ENCODE measurements around the gene POLH. TPM values are rescaled to one million over a fixed set of nuclear protein-coding genes. Genes with fewer than 3 reads are reported as not detected.
A peak's percentile ranks its signal among the peaks of the same experiment; 100 is the strongest.

Gene POLH
- total RNA-seq, 1 experiment from 2014 or later = 8.3 TPM

DNA sequence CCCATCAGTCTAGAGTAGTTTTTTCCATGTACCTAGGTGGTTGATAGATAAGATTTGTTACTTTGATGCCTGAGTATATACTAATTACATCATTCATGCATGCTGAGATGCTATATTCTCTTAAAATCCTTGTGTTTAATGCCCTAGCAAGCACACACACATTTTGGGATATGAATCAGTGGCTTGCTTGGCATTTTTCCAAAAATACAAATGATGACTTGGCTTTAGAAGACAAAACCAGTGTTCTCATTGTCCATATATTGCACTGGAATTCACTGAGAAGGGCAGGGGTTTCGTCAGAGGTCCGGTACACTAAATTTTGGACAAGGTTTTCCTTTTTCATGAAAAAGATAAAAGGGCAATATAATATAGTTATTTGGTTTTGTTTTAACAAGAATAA is 28.2 kb downstream of the POLH start:
- DNase-seq (ENCODE audit: extremely low read depth, low read depth) = no peak

DNA sequence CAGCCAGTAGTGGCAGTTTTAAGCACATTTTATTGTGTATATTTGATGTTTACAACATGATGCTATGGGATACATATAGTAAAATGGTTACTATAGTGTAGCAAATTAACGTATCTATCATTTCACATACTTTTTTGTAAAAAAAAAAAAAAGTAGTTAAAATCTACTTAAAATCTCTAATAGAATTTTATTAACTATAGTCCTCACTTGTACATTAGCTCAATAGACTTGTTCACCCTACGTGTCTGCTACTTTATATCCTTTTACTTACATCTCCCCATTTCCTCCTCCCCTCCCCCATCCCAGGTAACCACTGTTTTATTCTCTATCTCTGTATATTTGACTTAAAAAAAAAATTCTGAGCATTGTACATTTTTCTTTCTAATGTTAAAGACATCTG is 30.0 kb downstream of the POLH start:
- DNase-seq (ENCODE audit: extremely low read depth, low read depth) = no peak

DNA sequence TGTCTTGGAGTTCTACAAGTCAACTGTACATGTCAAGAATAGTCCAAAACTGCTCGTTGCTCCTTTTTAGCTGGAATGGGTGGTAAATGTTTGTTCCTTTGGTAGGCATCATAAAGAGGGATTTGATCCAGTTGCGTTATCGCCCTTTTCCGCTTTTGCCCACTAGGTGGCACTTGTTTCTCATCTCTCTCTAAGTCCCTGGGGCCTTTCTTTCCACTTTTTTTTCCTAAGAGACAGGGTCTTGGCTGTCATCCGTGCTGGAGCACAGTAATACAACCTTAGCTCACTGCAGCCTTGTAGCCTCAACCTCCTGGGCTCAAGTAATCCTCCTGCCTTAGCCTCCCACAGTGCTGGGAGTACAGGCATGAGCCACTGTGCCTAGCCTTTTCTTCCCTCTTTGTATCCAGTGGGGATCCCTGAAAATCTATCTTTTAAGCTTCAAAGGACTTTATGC is 32.4 kb downstream of the POLH start:
- DNase-seq (ENCODE audit: extremely low read depth, low read depth) = peak; percentile 60

DNA sequence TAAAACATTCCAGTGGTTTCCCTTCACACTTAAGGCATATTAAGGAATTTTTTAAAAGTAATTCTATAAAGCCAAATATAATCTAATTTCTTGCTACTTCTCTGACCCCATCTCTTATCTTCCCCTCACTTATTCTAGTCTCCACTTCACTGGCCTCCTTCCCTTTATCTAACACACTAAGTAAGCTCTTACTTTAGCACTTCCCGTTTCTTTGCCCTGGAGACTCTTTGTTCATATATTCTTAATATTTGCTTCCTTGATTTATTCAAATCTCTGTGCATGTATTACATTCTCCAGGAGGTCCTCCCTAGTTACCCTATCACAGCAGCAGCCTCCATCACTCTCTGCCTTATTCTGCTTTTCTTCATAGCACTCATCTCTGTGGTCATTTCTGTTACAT is 32.8 kb downstream of the POLH start:
- no peak for DNase-seq (ENCODE audit: extremely low read depth, low read depth)

DNA sequence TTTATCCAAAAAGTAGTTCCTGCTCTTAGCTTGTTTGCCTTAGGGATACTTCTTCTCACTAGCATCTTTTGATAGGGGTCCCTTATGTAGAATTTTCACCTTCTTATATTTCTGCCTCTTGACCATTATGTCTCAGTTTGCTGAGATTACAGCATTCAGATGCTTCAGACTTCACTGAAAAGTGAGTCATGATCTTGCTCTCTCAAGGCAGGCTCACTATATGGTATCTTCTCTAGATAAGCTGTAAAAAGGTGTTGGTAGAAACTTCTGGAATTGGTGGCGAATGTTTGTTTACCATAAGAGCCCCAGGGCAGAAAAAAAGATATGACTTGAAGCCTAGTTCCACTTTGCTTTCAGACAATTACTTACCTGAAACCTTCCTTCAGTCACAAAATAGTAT is 33.4 kb downstream of the POLH start:
- no peak for DNase-seq (ENCODE audit: extremely low read depth, low read depth)

DNA sequence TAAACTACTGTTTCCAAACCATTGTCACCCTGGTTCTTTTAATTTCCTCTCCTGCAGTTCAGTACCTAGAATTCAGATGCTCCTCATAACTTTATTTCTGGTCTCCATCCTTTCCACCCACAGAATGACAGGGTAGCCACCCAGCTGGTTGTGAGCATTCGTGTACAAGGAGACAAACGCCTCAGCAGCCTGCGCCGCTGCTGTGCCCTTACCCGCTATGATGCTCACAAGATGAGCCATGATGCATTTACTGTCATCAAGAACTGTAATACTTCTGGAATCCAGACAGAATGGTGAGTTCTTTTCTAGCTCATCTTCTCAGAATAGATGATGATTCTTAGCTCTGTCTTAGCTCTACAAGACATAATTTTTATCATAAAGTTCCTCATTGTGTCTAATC is 34.4 kb downstream of the POLH start:
- no peak for DNase-seq (ENCODE audit: extremely low read depth, low read depth)

DNA sequence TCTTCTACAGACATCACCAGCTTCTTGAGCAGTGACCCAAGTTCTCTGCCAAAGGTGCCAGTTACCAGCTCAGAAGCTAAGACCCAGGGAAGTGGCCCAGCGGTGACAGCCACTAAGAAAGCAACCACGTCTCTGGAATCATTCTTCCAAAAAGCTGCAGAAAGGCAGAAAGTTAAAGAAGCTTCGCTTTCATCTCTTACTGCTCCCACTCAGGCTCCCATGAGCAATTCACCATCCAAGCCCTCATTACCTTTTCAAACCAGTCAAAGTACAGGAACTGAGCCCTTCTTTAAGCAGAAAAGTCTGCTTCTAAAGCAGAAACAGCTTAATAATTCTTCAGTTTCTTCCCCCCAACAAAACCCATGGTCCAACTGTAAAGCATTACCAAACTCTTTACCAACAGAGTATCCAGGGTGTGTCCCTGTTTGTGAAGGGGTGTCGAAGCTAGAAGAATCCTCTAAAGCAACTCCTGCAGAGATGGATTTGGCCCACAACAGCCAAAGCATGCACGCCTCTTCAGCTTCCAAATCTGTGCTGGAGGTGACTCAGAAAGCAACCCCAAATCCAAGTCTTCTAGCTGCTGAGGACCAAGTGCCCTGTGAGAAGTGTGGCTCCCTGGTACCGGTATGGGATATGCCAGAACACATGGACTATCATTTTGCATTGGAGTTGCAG is 37.9 kb downstream of the POLH start:
- DNase-seq (ENCODE audit: extremely low read depth, low read depth) = no peak

DNA sequence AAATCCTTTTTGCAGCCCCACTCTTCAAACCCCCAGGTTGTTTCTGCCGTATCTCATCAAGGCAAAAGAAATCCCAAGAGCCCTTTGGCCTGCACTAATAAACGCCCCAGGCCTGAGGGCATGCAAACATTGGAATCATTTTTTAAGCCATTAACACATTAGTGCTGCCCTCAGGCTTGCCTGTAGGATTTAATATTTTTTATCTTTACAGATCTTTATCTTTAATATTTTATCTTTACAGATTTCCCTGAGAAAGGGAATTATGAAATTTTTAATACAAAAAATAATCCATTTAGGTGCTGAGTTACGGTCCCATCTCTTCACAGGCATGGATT is 38.4 kb downstream of the POLH start:
- DNase-seq (ENCODE audit: extremely low read depth, low read depth) = no peak

DNA sequence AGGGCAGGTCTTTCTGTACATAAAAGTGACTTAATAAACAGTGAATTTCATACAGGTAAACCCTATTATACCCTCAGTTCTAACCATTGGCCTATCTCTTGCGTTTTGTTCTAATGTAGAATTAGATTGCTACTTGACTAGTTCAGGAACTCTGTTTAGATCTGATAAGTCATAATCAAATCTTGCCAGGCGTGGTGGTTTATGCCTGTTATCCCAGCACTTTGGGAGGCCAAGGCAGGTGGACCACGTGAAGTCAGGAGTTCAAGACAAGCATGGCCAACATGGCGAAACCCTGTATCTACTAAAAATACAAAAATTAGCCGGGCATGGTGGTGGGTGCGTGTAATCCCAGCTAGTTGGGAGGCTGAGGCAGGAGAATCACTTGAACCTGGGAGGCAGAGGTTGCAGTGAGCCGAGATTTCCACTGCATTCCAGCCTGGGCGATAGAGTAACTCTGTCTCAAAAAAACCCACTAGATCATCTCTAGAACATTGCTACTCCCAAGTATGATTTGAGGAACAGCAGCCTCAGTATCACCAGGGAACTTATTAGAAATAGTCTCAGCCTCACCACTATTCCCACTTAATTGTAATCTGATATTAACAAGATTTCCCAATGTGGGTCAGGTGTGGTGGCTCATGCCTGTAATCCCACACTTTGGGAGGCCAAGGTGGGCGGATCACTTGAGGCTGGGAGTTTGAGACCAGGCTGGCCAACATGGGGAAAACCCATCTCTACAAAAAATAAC is 40.9 kb downstream of the POLH start:
- no peak for DNase-seq (ENCODE audit: extremely low read depth, low read depth)

DNA sequence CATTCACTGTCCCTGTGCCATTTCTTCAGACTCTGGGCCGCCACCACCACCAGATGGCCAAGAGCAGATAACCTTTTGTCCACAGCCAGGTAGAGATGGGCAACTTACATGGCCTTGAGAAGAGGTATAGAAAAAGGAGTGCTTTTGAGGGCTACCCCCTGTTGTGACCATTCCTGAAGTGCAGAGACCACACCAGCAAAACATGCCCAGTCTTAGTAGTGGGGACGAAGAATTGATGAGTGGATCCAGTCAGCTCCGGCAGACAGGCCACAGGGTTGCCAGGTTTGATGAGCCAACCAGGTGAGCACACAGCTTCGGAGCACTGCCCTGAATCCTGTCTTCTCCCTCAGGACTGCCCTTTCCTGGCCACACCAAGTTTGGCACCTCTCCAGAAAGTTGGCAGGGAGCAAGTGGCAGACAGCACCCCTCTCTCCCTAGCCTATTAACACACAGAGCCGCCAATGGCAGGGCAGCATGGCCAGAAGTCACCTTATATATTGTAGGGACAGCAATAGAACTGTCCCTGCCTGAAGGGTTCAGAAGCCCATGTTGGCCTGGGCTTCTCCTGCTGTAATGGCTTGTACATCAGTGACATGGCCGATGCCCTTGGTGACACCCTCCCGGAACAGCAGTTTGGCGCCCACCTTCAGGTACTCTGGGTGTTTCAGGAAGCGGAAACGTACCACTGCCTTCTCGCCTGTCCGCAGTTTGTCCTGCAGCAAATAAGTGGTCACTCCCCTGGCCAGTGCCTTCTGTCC is 45.3 kb downstream of the POLH start:
- no peak for DNase-seq (ENCODE audit: extremely low read depth, low read depth)

DNA sequence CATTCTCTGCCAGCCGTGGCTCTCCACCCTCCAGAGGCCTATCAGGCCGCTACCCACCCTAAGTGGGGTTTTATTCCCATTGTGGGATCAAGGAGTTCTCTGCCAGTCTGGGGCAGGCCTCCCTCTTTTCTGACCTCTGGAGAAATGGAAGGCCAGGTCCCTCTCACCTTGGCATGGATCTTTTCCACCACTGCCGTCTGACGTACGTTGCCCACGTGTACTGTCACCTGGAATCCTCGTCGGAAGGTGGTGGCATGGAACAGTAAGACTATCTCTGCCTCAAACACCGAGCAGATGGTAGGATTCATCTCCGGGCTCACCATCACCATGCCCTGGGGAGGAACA is 45.8 kb downstream of the POLH start:
- no peak for DNase-seq (ENCODE audit: extremely low read depth, low read depth)

DNA sequence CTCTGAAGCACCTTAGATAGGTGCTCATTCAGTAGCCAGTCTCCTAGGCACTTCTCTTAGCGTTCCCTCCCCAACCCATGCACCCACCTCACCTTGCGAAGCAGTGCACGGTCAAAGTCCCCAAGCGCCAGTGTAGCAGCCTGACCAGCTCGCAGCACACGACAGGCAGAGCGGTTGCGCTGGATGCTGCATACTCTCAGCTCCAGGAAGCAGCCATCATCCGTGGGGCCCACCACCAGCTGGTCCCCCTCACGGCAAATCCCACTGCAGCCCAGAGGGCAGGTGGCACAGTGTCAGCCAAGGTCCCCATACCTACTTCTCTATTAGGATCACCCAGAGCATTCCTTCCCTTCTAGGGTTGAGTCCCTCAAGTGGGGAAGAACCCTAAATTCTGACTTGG is 46.6 kb downstream of the POLH start:
- DNase-seq (ENCODE audit: extremely low read depth, low read depth) = no peak

DNA sequence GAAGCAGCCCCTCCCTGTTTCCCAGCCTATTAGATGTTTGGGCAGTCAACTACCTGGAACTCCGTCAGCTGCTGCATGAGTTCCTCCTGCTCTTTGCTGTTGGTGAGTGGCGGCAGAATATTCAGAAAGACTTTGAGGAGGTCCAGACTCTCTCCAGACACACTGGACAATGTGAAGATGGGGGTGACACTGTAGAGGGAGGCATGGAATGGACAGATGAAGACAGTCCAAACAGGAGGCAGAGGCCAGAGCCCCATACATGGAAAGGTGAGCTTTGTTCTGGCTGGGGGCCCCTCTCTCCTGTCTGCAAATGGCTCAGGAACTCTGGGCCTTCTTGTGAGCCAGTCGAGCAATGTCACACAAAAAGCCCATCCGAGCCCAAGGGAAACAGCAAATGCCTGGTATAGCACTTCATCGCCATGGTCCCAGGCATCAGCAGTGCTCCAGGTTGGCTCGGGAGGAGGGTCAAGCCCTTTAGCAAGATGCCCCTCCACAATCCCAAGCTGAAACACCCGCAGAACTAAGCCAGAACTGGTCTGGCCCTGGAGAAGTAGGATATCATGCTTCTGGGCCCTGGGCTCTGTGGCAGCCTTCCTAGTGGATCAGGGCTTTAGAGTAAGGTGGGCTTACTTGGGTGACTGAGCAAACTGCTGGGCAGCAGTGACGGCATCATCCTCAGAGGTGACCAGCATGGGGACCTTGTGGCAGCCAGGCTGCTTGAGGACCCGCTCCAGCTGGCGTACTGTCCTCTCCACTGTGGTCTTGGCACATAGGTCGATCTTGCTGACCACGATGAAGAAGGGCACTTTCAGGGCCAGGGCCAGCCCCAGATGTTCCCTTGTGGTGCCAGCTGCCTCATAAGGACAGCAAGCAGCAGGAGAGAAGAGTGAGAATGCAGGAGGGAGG is 48.1 kb downstream of the POLH start:
- DNase-seq (ENCODE audit: extremely low read depth, low read depth) = no peak

DNA sequence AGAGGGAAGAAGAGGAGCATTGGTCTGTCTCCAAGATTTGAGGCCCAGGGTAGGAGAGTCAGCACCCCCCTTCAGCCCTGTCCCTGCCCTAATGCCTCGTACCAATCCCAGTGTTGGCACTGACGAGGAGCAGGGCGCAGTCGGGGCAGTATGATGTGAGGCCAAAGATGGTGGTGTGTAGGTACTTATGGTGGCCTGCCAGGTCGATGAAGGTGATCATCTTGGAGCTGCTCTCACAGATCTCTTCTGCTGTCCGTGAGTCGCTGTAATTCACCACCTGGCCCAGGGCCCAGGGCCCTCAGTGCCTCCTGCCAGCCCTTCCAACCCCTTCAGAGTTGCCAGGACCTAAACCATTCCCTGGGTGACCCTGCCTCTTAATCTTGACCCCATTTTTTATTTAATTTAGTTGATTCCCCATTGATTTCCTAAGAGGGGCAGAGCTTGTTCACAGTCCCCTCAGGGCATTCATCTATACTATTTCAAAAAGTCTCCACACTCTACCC is 48.9 kb downstream of the POLH start:
- DNase-seq (ENCODE audit: extremely low read depth, low read depth) = no peak

DNA sequence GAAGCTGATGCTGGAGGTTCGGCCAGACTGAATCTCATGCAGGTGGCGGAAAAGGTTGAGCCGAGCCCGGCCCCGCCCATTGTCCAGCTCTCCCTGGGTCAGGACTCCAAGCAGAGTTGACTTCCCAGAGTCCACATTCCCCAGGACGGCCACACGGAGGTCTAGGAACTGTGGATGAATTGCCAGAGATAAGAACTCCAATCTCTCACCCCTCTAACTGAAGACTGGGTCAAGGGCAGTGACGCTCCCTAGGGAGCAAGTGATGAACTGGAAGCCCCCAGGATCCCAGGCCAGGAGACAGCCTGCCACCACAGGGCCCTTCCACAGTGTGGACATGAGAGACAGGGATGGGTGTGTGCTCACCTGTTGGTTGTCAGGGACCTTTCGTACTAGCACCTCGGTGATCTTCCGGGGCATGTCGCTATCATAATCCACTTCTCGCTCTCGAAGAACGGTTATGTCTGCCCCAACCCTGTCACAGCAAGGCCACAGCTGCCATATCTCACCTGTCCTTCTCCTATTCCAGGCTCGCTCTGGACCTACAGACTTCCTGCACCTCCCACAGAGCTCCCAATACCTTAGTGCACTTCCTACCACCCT is 49.5 kb downstream of the POLH start:
- DNase-seq (ENCODE audit: extremely low read depth, low read depth) = no peak

DNA sequence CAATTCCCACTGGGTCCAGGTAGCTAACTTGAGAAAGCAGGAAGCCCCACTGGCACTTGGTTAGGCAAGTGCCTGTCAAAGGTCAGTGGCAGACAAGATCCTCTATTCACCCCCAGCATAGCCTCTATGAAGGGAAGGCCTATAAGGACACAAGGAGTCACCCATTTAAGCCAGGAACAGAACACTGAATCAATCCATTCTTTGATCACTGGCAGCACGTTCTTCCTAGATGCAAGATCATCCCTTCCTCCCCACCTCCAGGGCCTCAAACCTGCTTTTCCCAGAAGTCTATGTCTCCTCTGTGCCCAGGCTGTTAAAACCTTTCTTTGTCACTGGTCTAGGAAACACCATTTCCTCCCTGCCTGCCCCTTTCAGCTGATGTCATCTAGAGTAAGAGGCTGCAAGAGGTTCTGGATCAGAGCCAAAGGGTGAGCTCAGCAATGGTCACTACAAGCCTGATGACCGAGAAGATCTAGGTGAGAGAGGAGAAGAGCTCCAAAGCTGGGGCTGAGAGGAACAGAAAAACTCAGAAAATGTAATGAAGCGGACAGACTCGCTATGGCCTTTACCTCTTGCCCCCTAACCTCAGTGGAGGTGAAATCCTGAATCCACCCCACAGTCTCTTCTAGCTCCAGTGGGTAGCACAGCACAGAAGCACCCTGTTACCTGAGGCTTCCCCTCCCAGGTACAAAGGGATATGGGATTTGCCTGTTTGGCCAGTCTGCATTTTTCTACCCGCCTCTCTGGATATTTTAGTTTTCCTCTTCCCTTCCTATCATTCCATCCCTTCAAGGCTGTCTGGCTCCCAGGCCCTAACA is 51.2 kb downstream of the POLH start:
- DNase-seq (ENCODE audit: extremely low read depth, low read depth) = peak; percentile 95

DNA sequence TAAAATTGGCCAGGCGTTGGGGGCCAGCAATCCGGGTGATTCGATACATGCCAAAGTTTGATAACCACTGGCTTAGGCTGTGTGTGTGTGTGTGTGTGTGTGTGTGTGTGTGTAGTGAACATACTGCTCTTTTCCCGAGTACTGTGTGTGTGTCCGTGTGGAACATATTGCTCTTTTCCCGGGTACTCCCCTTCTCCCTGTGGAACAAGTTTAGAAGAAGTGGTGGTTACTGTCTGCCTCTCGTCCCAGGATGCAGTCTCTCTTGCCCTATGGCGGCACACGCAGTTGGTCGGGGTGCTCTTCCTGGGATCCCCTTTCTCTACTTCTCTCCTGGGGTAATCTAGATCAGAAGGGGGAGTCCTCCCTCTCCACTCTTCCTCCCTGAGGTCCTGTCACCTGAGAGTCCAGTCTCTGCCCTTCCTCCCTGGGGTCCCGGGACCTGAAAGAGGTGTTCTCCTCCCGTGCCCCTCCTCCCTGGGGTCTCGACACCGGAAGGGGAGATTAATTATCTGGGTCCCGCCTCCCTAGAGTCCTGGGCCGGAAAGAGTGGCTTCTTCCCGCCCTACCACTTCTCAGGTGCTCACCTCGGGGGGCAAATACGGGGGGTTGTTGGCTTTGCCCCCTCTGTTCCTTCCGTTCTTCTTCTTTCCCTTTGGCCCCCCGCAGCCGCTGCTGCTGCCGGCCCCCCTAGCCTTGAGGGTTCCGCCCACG is 52.6 kb downstream of the POLH start:
- DNase-seq (ENCODE audit: extremely low read depth, low read depth) = no peak

DNA sequence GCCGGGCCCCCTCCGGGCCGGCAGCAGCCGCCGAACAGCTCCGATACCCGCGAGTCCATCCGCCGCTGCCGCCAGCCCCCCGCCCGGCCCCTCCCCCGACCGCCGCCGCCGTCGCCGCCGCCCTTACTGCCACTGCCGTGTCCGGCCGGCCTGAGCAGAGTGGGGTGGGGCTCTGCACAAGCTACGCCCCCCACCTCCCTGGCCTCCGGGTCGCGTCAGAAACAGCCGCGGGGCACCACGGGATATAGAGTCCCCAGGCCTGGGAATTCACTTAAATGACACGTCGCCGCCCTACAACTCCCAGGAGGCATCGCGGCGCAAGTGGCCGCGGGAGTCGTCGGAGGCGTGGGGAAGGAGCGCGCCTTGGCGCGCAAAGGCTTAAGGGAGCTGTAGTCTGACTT is 53.1 kb downstream of the POLH start, which contains the start of gene GTPBP2:
Gene GTPBP2 (minus strand): TSS at position 161 of the 401 bp plus-strand sequence. CDS start 102 bp downstream, at position 59.
- DNase-seq (ENCODE audit: extremely low read depth, low read depth) = peak; percentile 97
